GM21529 (cell line): ENCODE data around the gene IREB2.
"Not testable (repeated sequence)": the region's sequence is repeated elsewhere in the genome, so short reads cannot be mapped to it uniquely, and the experiment has no call there.

ENCODE experiments used
- ATAC-seq: cut with Tn5 transposase; IDR thresholded peaks from one replicate; pipeline ENCODE4 v1.9.1; 2021; ENCODE audit not compliant: unreplicated experiment

Gene IREB2

DNA sequence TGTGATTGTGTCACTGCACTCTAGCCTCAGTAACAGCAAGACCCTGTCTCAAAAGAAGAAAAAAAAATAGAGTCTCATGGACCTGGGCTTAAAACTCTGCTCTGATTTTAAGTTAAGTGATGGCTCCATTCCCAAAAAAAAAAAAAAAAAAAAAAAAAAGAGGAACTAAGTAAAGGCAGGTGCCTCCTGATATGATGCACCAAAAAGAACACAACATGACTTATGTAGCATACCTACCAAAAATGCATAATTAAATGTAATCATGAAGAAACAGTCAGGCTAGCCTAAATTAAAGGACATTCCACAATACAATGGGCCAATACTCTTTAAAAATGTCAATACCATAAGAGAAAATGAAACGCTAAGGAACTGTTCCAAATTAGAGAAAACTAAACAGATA, 5.4 kb upstream of the IREB2 start:
- ATAC-seq: no peak

DNA sequence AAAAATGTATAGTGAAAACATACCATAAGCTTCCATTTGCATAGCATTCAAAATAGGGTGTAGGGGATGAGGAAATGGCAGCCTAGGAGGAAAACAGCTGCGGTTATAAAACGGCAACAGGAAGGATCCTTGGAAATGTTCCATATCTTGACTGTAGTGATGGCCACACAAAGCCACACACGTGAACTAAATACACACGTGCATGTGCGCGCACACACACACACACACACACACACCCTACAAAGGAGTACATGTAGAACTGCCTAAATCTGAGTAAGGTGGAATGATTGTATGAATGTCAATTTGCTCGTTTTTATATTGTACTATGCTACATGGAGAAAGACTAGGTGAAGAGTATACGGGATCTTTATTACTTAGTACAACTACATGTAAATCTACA, 3.9 kb upstream of the IREB2 start:
- no peak for ATAC-seq

DNA sequence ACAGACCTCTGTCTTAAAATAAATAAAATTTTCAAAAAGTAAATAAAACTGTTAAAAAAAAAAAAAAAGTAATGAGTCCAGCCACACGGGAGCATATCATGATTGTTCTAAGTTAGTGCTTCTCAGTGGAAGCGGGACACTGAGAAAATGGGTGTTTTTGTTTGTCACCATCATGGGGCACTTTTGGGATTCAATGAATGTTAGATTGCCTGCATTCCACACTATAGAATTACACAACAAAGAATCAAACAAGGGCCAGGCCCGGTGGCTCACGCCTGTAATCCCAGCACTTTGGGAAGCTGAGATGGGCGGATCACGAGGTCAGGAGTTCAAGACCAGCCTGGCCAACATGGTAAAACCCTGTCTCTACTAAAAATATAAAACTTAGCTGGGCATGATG, 3.3 kb upstream of the IREB2 start:
- not testable (repeated sequence) for ATAC-seq

DNA sequence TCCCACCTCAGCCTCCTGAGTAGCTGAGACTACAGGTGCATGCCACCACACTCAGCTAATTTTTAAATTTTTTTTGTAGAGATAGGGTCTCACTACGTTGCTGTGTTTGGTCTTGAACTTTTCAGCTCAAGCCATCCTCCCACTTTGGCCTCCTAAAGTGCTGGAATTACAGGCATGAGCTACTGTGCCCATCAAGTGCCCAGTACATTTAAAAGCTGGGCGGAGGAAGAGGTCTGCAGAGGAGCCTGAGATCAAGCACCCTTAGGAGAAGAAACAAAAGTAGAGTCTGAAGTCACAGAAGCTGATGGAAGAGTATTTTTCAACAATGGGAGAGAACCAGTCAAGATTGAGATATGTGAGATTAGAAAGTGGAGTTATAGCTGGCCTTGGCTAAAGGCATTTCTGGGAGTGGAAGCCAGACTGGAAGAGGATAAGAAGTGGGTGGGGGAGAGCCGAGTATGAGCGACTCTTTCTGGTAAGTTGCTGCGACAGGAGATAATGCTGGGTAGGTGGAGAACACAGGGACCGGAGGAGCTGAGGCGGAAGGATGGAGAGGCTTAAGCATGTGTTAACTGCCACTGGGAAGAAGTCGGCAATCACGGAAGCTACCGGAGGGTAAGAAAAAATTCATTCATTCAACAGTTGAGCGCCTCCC, 782 bp upstream of the IREB2 start:
- ATAC-seq: no peak

DNA sequence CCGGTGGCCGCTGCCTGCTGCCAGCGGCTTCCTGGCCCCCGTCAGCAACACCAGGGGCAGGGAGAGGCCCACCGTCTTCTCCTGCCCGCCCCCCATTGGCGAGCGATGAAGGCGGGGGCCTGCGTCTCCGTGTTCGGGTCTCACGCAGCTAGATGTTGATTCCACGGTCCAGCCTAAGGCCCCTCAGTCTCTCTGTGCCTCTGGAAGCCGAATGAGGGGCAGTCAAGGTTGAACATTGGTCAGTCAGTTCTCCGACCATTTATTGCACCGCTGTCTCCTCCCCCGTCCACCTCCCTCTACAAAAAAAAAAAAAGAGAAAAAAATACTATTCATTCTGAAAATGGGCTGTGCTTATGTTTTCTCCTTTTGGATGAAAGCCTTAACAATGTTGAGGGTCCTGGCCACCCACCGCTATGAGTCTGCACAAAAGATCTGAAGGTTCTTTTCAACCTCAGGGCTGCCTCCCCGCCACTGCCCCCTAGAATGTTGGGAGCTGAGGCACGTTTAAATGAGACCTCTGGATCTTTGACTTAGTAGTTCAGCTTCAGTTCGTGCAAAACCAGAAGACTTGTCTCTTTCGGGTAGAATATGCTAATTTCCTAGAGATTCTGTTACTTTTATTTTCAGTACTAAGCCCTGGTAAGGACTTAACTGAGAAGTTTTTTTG, 736 bp downstream of the IREB2 start:
- ATAC-seq: no peak

DNA sequence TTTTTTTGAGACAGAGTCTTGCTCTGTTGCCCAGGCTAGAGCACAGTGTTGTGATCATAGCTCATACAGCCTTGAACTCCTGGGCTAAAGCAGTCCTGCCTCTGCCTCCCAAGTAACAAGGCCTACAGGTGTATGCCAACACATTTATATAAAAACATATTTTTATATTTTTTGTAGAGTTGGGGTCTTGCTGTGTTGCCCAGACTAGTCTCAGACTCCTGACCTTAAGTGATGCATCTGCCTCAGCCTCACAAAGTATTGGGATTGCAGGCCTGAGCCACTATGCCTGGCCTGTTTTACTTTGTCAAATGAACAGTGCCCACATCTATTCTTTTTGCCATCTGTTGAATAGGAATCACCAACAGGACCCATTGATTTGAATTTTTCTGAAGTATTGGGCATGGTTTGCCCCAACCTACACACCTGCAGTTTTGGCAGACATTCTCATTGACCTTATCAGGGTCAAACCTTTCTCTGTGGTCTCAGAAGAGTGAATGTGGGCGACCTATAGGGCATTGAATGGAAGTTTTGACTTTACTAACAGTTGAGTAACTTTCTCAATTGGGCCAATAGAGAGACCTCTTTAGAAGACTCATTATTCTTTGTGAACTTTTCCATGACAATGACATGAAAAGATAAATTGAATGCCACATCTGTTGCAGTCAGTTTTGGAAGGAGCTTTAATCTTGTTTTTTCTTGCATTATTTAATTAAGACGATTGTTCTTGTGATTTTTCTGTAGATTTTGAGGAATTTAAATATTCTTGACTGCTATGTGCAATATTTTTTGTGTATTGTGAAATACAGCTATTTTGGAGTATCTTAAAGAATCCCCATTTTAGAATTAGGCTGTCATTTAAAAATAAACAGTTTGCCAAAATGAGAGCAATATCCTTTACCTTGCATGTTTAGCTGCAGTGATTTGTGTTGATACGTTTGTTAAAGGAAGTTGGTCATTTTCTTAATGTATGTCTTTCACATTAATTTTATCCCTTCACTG, 2.7 kb downstream of the IREB2 start:
- ATAC-seq: no peak

DNA sequence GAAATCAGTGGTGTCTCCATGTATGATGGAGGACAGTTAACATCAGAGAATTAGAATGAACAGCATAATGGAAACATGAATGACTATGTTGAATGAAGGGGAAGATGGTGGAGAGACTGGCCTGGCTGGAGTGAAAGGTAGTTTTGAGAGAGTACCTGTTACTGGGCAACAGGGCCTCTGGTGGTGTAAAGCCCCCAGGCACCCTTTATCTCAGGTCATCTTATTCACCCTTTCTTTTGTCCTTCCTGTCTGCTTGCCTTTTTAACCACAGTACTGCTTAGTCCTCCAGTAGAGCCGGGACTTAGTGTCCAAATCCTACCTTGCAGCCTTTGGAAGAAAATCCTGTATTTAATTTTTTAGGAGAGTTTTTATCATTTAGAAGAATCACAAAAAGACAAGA, 6.2 kb downstream of the IREB2 start:
- no peak for ATAC-seq

DNA sequence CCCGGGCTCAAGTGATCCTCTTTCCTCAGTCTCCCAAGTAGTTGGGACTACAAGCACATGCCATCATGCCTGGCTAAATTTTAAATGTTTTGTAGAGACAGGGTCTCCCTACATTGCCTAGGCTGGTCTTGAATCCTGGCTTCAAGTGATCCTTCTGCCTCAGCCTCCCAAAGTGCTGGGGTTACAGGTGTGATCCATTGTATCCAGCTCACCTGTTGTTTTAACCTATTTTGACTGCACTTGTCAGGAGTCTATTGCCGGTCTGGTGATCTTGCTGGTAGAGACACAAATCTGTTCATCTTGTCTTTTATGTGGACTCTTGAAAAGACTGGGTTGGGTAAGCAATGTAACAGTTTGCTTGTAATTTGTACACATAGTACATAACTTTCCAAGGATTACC, 7.9 kb downstream of the IREB2 start:
- no peak for ATAC-seq

DNA sequence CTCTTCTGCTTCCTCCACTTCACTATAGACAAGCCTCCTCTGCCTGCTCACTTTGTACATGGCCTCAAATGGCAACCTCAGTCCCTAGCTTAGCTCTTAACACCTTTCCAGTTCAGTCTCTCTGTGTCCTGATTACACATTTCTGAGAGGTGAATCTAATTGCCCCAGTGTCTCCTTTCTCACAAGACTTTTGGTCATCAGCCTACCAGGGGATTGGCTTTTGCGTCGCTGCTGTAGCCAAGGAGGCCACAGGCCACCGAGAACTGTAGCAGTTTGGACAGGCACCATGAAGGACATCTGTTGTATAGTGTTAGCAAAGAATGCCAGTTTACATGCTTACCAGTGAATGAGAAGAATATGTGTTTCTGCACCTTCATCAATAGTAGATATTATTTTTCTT, 8.5 kb downstream of the IREB2 start:
- no peak for ATAC-seq

DNA sequence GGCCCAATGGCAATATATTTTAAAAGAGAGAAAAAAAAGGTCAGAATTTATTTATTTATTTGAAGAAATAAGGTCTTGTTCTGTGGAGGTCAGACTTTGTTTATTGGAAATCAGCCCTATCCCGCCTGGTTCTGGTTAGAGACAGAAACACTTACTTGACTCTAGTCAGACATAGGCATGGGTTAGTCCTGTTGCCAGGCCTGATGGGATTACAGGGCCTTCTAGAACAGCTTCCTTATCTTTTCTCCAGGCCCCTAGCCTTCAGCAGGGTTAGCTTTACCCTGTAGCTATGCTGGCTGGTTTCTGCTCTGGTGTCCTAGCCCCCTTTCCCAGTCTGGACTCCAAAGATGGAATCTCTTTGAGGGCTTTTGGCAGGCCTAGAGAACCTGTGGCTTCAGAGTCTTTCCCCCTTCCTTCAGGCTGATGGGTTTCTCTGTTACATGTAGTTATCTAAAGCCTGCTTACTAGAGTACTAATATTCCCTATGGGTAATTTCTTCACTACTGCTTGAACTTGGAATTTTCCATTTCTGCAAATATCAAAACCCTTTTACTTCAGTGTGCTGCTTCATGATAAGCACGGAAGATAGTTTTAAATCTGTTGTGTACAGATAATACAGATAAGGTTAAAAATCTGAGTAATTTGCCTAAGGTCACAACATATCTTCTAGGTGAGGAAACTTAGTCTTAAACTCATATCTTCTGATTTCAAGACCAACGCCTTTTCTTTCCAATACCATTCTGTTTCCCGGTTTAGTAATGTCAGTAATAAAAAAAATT, 10.6 kb downstream of the IREB2 start:
- ATAC-seq: no peak

DNA sequence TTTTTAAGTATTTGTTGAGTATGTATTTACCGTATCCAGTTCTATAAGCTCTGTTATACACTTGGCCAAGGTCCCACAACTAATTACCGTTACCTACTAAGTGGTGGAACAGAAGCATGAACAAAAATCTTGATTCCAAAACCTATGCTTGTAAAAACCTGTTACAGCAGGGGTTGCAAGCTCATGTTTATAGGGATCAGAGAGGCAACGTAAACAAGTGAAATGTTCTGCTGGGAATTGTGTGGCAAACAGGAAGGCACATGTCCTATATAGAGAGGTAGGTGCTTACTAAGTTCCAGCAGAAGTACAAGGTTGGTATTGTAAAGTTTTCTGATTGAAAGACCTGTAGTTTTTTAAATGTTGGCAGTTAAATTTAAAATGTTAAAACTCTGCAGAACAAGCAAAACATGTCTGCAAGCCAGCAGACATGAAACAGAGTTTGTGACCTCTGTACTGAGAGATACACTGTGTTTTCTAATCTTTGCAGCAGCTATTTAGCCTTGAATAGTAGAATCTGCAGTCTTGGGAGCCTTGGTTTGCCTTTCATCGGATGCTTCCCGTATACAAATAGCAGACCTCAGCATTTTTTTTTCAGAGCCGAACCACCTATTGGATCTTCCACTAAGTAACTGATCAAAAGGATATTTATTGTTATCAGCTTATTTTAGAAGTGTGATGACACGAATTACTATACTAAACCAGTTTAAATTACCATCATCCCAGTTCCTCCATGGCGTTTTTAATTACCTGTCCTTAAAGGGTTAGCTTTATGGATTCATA, 11.4 kb downstream of the IREB2 start:
- ATAC-seq: no peak

DNA sequence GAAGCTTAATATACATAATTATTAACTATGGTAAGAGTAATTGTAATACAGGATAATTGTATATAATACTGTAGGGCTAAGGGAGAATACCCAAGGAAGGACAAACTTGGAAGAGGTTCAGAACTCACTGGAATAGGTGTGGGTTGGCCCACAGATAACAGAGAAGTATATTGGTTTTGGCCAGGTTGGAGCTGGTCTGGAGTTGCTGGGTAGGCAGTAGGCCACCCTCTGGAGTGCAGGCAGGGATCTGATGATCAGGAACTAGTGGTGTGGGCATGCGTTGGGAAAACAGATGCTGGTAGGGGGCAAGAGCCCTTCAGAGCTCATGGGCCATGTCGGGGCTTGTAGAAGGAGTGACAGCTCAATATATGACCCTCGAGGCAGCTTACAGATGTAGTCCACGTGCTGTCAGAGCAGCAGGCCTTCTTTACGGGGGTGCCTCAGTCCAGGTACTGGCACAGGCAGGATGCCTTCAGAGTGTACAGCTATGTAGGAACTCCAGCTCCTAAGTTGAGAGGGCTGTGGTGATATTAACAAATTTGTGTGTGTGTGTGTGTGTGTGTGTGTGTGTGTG, 12.4 kb downstream of the IREB2 start:
- ATAC-seq: no peak

DNA sequence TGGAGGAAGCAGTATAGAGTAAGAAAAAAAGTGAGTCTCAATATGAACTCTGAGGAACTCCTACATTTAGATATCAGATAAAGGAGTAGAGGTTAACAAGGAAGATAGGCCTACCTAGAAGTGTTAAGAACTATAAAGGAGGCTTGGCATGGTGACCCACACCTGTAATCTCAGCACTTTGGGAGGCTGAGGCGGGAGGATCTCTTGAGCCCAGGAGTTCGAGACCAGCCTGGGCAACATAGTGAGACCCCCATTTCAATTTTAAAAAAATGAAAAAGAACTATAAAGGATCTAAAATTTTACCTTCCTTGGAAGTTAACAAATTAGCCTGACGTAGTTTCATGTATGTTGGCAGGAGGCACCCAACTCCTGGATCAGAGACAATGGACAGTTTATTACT, 14.5 kb downstream of the IREB2 start:
- ATAC-seq: no peak

DNA sequence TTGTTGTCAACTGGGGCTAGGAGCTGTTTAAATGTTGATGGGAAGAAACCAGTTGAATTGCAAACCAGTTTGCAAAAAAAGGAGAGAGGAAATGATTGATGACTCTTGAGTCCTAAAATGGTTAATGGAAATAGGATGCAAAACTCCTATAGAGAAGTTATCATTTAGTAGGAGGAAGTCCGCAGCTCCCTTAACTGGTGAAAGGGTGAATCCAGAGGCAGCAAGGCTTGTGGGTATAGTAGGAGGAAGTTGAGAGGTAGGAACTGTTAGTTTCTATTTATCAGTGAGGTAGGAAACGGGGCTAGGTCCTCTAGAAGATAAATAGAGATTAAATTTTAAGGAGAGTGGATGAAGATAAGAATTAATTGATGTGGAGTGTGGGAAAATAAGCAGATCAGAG, 15.4 kb downstream of the IREB2 start:
- no peak for ATAC-seq

DNA sequence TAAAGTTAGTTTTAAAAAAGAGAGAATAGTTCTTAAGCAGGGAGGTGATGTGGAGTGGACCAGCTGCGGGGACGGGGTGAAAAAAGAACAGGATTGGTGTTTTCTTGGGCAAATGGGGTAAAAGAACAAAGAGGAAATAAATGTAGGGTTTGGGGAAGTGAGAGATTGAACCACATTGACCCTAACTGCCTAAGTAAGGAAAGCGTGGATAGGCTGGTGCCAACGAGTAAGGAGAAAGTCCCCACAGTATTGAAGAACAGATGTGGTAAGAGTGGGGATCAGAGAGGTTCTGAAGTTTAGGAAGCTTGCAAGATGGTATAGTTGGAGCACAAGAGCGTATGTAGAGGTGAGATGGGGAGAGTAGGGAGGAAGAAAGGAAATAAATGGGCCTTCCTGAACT, 17.0 kb downstream of the IREB2 start:
- ATAC-seq: no peak

DNA sequence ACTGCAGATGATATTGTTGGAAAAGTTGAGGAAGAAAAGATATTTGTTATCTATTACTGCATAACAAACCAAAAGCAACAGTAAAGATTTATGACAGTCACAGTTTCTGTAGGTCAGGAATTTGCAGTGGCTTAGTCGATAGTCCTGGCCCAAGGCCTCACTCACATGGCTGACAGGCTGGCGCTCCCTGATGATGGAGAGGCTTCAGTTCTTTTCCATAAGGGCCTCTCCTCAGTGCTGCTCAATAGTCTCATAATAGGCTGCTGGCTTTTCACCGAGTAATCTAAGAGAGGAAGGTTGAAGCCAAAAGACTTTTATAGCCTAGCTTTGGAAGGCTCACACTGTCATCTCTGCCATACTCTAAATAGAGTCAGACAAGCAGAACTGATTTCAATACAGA, 17.7 kb downstream of the IREB2 start:
- ATAC-seq: no peak

DNA sequence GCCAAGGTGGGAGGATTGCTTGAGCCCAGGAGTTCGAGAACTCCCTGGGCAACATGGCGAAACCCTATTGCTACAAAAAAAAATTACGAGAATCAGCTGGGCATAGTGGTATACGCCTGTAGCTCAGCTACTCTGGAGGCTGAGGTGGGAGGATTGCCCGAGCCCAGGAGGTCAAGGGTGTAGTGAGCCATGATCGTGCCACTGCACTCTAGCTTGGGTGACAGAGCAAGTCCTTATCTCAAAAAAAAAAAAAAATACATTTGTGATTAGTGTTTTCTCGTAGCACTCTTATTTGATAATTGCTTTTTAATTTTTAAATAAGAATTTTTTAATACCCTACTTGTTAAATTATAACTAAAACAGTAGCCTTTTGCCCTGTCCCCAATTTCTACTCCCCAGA, 18.4 kb downstream of the IREB2 start:
- ATAC-seq: no peak

DNA sequence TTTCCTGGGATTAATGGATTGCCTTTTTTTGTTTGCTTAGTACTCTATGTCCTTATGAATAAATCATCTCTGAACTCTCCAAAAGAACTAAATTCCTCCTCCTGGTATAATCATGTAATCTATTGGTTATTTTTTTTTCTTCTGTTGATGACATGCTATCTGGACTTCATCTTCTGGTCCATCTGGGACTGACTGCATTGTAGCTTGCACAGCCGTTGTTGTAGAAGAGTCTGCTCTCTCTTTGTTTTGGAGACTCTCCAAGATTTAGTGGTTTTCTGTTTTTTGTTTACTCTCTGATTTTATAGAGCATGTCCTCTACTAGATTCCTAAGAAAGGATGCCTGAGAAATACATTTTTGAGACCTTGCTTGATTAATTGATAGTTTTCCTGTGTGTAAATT, 19.1 kb downstream of the IREB2 start:
- no peak for ATAC-seq

DNA sequence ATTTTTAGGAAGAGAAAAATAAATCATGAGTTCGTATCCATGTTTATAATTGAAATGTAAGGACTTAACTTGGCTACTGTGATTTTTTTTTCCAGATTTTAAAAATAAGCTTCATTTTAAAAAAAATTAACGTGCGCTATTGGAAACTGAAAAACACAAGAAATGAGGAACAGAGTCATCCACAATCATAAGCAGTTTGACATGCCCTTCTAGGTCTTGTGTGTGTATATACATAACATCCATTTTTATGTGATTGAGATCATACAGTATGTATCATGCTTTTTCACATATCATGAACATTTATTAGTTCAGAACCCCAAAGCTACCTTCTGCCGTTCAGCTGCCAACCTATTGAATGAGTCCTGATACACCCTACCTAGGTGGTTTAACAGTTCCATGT, 22.7 kb downstream of the IREB2 start:
- ATAC-seq: no peak
